Breast epithelium (tissue), 4 donors: ENCODE results near the gene GPR141. TPM values are rescaled to one million over a fixed set of nuclear protein-coding genes. Genes with fewer than 3 reads are reported as not detected.

Experiments used
- DNase-seq, 2 donors: peaks; one replicate each; pipeline ENCODE4 v3.0.0-alpha.2; 2019; ENCODE audit warnings: low spot score in 2 of 2
- H3K27ac ChIP-seq, 2 donors: fragments of 200-600 bp; sonication (generic) in 1 of 2; one replicate each; pipeline ENCODE4 v1.5.1; 2016 to 2019; ENCODE audit warnings: mild to moderate bottlenecking in 1 of 2
- H3K27me3 ChIP-seq, 2 donors: fragments of 200-600 bp; sonication (generic) in 1 of 2; one replicate each; pipeline versions ENCODE4 v1.5.1 to v1.6.0; 2017 to 2019; ENCODE audit warnings: control low read depth in 1 of 2, mild to moderate bottlenecking in 1 of 2
- H3K36me3 ChIP-seq: fragments of 200-600 bp; one replicate; pipeline ENCODE4 v1.5.1; 2019
- H3K4me1 ChIP-seq, 2 donors: fragments of 200-600 bp; sonication (generic); one replicate each; pipeline ENCODE4 v1.5.1; 2016 to 2019; ENCODE audit warnings: control low read depth in 1 of 2
- H3K4me3 ChIP-seq, 3 donors: fragments of 200-600 bp; sonication (generic); 1 replicate in 2 of 3; 2 replicates in 1 of 3; pipeline ENCODE4 v1.5.1; 2016 to 2019; ENCODE audit warnings: mild to moderate bottlenecking in 3 of 3, moderate library complexity in 2 of 3
- H3K9me3 ChIP-seq, 2 donors: fragments of 200-600 bp; sonication (generic) in 1 of 2; one replicate each; pipeline ENCODE4 v1.5.1; 2016 to 2019; ENCODE audit warnings: control low read depth in 1 of 2
- POLR2A ChIP-seq: fragments of 450-650 bp; IDR thresholded peaks from one replicate; pipeline ENCODE4 v1.6.1; 2016; ENCODE audit warnings: antibody characterized with exemption, mild to moderate bottlenecking, moderate library complexity
- POLR2AphosphoS5 ChIP-seq, 3 donors: sonication (generic); formaldehyde crosslinking; IDR thresholded peaks; one replicate each; pipeline ENCODE4 v1.6.1; 2017; ENCODE audit warnings: antibody characterized with exemption in 3 of 3
- intact Hi-C: fragments of 100-400 bp; cut with DNase I; formaldehyde crosslinking; loops from one replicate; pipeline ENCODE4 v1.15.1; 2023; ENCODE audit warnings: low total_unique reads
- total RNA-seq, 3 donors: library from RNA; depleted of rRNA; stranded (reverse); fragments of >200 nt; gene quantifications; one replicate each; pipeline ENCODE4 v1.1.0, GENCODE V29; 2016
- TF ChIP-seq, protein P1 (sequence below), 3 donors: fragments of 450-650 bp; IDR thresholded peaks; one replicate each; pipeline ENCODE4 v1.5.1; 2016 to 2017; ENCODE audit warnings: antibody characterized with exemption in 3 of 3, mild to moderate bottlenecking in 3 of 3, moderate library complexity in 3 of 3

GPR141 gene
- total RNA-seq, 3 donors from 2014 or later, result 0.64 to 0.88 TPM; not detected in 1

DNA sequence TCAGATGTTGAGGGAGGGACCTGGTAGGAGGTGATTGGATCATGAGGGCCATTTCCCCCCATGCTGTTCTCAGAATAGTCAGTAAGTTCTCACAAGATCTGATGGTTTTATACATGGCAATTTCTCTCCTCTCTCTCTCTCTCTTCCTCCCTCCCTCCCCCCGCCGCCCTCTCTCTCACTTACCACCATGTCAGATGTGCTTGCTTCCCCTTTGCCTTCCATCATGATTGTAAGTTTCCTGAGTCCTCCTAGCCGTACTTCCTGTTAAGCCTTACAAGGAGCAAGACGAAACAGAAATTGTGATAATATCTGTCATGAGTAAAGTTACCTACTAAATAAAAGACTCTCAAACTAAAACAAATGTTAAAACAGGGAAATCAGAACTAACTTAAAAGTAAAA is 19.9 kb upstream of the GPR141 start:
- Histone ChIP-seq H3K9me3 (no peaks in the 10 kb centered on the region), H3K4me1 (no peaks in the 10 kb centered on the region), H3K36me3 (no peaks in the 10 kb centered on the region), H3K27me3 (no peaks in the 10 kb centered on the region), H3K27ac (no peak overlapping the region), H3K4me3 (no peak overlapping the region)
- no peak for DNase-seq
- TF ChIP-seq, protein P1, sequence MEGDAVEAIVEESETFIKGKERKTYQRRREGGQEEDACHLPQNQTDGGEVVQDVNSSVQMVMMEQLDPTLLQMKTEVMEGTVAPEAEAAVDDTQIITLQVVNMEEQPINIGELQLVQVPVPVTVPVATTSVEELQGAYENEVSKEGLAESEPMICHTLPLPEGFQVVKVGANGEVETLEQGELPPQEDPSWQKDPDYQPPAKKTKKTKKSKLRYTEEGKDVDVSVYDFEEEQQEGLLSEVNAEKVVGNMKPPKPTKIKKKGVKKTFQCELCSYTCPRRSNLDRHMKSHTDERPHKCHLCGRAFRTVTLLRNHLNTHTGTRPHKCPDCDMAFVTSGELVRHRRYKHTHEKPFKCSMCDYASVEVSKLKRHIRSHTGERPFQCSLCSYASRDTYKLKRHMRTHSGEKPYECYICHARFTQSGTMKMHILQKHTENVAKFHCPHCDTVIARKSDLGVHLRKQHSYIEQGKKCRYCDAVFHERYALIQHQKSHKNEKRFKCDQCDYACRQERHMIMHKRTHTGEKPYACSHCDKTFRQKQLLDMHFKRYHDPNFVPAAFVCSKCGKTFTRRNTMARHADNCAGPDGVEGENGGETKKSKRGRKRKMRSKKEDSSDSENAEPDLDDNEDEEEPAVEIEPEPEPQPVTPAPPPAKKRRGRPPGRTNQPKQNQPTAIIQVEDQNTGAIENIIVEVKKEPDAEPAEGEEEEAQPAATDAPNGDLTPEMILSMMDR (IDR thresholded peaks at IDR 0.05), result no peak
- intact Hi-C loops, result no loop called here

DNA sequence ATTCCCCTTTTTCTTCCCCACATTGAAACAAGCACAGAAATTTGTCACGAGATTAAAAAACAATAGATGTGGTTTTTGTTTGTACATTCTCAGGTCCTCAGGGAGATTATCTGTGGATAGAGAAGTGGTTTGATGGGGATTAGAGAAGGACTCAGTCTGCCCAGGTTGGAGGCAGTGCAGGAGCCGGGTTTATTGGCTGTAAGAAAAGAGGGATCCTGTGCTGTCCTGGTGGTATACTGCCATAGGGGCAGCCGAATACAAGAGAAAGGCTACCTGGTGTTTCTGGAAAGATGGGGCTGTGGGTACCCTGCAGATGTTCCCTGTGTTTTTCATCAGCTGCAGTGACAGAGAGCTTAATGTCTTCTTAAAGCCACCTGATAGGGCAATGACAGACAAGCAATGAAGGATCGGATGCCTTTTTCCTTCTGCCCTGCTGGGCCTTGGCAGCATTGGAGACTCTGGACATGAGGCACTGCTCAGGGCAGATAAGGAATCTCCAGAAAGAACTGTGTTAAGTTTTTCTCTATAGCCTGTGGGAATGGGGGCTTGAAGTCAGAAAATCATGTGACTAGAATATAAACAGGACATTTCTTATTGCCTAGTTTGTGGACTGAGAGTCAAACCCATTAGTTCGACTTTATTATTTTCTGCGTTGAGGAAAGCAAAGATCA is 18.1 kb upstream of the GPR141 start:
- Histone ChIP-seq H3K4me1 (no peaks in the 10 kb centered on the region), H3K27me3 (no peaks in the 10 kb centered on the region), H3K9me3 (no peaks in the 10 kb centered on the region), H3K27ac (no peak overlapping the region), H3K4me3 (no peak overlapping the region), H3K36me3 (no peaks in the 10 kb centered on the region)
- DNase-seq, result no peak
- TF ChIP-seq POLR2A (no peak), POLR2AphosphoS5 (IDR thresholded peaks at IDR 0.05) (no peak)
- TF ChIP-seq, protein P1 (IDR thresholded peaks at IDR 0.05), result no peak
- intact Hi-C loops, result no loop called here

DNA sequence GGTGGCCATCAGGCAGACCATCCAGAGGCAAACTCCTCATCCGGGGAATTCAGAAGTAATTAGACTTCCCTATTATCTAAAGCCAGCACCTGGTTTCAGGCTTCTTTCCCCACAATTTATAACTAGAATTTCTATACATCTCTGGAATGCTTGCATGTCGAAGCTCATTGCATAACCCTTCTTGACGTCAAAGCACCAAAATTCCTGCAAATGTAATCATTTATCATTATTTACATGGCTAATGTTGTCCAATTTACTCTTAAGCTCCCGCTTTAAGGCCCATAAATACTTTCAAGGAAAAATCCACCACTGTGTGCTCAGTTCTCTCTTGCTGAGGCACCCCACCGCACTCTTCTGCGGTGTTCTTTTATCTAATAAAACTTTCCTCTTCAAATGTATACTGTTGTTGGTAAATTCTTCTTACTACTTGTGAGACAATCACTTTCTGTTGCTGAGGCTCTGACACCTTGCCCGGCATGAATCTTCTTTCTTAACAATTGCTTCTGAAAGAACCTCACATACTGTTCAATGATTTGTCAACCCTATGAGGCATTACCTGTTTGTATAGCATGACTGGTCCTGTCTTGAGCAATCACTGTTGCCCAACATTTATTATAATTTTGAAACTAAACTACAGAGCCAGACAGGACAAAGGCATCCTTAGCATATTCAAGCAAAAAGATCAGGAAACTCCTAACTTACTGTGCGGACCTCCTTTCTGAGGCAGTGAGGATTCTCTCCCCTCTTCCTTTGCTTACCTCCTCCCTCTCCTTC is 17.4 kb upstream of the GPR141 start:
- no peaks in the 10 kb centered on the region for H3K9me3 ChIP-seq
- no peak overlapping the region for H3K4me3 ChIP-seq
- intact Hi-C loops, result no loop called here
- H3K4me1 ChIP-seq, result no peaks in the 10 kb centered on the region
- H3K36me3 ChIP-seq, result no peaks in the 10 kb centered on the region
- no peak overlapping the region for H3K27ac ChIP-seq
- TF ChIP-seq, protein P1 (IDR thresholded peaks at IDR 0.05), result no peak
- TF ChIP-seq POLR2A, result no peak
- no peak for TF ChIP-seq POLR2AphosphoS5 (IDR thresholded peaks at IDR 0.05)
- no peak for DNase-seq
- H3K27me3 ChIP-seq, result no peaks in the 10 kb centered on the region

DNA sequence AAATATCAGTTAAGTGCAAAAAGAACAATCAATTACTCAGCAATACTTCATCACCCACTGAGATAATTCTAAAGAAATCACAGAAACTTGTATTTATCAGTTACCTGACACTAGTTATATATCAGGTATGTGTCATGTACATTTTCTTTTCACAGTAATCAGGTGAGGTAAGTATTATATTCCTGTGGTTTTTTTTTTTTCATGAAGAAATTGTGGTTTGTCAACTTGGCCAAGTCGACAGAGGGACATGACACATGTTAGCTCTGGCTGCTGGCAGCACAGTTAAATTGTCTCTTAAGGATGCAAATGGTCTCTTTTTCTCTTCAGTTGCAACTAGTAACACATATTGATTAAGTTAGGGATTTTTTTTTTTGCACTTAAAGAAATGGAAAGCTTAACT is 13.7 kb upstream of the GPR141 start:
- intact Hi-C loops, result no loop called here
- TF ChIP-seq, protein P1 (IDR thresholded peaks at IDR 0.05), result no peak
- no peak for TF ChIP-seq POLR2A
- TF ChIP-seq POLR2AphosphoS5 (IDR thresholded peaks at IDR 0.05), result no peak

DNA sequence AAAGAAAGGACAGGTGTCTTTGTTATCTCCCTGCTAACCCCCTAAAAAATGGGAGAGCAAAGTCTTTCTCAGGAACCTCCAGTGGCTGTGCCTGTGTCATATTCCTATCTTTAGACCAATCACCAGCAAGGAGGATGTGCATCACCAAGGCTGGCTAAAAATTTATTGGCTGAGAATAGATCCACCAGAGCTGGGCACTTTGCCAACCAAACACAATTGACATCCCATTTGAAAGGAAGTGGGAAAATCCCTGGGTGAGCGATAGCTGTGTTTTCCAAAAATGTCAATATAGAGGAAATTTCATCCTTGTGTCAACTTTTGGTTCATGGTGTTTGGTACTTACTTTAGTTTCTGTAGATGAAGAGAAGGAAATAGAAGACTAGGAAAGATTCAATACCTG is 13.1 kb upstream of the GPR141 start:
- H3K36me3 ChIP-seq, result no peaks in the 10 kb centered on the region
- no peaks in the 10 kb centered on the region for H3K4me1 ChIP-seq
- TF ChIP-seq POLR2AphosphoS5 (IDR thresholded peaks at IDR 0.05) (no peak), POLR2A (no peak)
- TF ChIP-seq, protein P1 (IDR thresholded peaks at IDR 0.05), result no peak
- H3K27ac ChIP-seq, result no peak overlapping the region
- no peaks in the 10 kb centered on the region for H3K27me3 ChIP-seq
- no peak for DNase-seq
- no peak overlapping the region for H3K4me3 ChIP-seq
- no peaks in the 10 kb centered on the region for H3K9me3 ChIP-seq
- intact Hi-C loops, result no loop called here

More for the DNA sequence above, 13.7 kb upstream of the GPR141 start:
- no peaks in the 10 kb centered on the region for H3K4me1 ChIP-seq
- no peaks in the 10 kb centered on the region for H3K9me3 ChIP-seq
- H3K27me3 ChIP-seq, result no peaks in the 10 kb centered on the region
- no peak overlapping the region for H3K4me3 ChIP-seq
- no peak for DNase-seq
- H3K36me3 ChIP-seq, result no peaks in the 10 kb centered on the region
- H3K27ac ChIP-seq, result no peak overlapping the region
